ENCODE results near the gene KBTBD6.
"Not testable (repeated sequence)": the region's sequence is repeated elsewhere in the genome, so short reads cannot be mapped to it uniquely, and the experiment has no call there.

The KBTBD6 gene, protein sequence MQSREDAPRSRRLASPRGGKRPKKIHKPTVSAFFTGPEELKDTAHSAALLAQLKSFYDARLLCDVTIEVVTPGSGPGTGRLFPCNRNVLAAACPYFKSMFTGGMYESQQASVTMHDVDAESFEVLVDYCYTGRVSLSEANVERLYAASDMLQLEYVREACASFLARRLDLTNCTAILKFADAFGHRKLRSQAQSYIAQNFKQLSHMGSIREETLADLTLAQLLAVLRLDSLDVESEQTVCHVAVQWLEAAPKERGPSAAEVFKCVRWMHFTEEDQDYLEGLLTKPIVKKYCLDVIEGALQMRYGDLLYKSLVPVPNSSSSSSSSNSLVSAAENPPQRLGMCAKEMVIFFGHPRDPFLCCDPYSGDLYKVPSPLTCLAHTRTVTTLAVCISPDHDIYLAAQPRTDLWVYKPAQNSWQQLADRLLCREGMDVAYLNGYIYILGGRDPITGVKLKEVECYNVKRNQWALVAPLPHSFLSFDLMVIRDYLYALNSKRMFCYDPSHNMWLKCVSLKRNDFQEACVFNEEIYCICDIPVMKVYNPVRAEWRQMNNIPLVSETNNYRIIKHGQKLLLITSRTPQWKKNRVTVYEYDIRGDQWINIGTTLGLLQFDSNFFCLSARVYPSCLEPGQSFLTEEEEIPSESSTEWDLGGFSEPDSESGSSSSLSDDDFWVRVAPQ

DNA sequence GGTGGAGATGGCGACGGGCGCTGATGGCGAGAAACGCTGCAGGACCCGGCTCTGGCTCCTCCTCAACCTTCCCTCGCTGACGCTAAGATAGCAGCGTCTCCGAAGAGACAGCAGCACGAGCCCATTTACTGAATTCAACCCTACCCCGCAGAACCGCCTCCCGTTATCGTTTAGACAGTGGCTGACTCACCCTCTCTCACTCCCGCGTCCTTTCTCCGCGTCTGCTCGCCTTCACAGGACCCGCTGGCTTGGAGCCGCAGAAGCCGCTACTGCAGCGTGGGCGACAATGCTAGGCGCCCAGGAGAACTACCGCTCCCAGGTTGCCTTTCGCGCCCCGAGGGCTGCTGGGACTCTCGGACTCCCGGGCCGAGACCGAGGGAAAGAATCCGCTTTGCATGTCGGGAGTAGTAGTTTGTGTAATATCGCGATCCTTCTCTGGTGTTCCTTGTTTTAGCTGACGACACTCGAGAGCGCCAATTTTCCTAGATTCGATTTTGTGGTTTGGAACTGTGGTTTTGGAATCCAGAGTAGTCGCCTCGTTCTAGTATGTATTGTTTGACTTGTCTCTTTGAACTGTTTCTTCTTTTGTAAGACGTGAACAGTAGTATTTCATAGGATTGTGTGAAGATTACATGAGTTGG is at the start of gene KBTBD6:
KBTBD6 (minus strand) TSS at position 291 of the 641 bp plus-strand sequence. CDS start 291 bp downstream, outside the sequence.
- peak; percentile 98 to 99 (median 99) for DNase-seq

DNA sequence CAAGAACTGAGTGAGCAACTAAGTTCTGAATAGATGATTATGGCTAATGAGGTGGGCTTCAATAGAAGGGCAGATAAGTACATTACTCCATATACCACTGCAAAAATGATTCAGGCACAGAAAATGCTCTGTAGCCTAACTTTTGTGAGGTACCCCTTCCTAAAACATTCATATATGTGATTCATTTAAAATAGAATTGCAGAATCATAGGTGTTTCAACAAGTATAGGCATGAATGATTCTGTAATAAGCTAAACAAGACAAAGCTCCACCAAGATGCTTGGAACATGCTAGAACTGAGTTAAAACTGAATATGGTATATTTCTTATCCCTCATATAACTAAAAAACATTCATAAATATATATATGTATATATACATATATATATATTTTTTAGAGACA is 49.6 kb upstream of the KBTBD6 start:
- DNase-seq: no peak

DNA sequence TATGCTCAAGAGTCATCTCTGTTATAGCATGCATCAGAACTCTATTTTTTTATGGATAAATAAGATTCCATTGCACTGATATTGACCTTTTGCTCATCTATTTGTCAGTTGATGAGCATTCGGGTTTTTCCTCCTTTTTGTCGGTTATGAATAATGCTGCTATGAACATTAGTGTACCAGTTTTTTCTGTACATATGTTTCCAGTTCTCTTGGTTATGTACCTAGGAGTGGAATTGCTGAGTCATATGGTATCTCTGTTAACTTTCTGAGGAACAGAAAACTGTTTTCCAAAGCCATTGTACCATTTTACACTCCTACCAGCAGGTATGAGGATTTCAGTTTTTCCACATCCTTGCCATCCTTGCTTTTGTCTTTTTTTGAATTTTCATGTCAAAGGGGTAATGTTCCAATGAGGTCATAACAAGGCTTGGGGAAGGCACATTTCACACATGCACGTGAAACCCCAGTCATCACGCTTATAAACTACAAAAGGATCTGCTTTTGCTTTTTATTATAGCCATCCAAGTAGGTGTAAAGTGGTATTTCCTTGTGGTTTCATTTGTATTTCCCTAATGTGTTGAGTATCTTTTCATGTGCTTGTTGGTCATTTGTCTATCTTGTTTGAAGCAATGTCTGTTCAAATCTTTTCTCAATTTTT is 47.1 kb upstream of the KBTBD6 start:
- DNase-seq: peak in 1 of 3 donors; percentile 20

DNA sequence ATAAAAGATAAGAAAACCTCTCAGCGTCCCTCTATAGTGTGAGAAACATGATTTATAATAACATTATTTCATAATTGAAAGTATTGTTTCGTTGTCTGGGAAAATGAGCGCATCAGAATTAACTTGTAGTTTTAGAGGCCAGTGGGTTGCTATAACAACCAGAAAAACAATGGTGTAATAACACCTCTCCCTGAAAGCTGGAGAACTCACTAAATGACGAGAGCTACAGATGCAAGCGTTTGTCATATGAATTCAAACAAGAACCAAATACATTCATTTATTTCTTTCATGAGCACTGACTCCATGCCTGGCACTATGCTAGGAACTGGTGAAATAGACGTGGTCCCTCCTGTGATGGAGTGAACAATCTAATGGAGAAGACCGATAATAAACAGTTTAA is 45.4 kb upstream of the KBTBD6 start:
- DNase-seq: peak in 2 of 3 donors; percentile 26 to 49

DNA sequence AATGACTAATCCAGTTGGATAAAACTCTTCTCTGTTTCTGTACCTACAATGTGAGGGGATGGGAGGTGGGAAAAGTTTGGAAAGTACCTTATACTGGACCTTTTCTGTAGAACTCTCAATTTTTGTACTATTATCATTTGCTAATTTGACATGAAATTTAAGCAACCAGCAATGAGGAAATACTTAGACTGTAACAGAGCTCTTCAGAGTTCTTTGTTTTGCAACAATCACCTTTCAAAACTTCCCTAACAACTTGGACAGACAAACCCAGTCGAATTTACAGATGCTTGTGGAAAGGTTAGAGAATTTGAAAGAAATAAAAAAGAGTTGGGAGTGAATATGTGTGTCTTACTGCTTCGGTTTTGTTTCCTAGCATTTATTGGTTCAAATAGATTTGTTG is 45.0 kb upstream of the KBTBD6 start:
- DNase-seq: peak; percentile 12 to 50 (median 35)

DNA sequence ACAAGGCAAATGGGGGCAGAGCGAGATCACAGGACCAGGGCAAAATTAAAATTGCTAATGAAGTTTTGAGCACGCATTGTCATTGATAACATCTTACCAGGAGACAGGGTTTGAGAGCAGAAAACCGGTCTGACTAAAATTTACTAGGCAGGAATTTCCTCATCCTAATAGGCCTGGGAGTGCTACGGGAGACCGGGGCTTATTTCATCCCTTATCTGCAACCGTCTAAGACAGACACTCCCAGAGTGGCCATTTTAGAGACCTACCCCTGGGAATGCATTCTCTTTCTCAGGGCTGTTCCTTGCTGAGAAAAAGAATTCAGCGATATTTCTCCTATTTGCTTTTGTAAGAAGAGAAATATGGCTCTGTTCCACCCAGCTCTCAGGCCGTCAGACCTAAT is 43.0 kb upstream of the KBTBD6 start:
- not testable (repeated sequence) for DNase-seq

DNA sequence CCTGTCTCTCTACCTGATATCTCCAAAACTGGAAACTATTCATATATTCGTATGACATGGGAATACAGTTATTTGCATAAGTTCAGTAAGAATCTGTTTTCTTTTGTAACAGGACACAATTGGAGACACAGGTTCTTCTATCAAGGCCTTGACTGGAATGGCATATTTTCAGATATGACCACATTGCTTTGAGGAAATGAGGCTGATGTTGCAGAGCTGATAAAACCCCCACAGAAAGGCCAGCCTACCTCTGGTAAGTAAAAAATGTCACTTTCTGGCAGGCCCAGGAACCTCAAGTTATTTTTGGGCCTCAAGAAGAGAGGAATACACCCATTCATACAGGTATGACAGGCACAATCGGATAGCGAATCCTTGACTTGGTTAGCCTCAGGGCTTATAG is 29.5 kb upstream of the KBTBD6 start:
- no peak for DNase-seq

DNA sequence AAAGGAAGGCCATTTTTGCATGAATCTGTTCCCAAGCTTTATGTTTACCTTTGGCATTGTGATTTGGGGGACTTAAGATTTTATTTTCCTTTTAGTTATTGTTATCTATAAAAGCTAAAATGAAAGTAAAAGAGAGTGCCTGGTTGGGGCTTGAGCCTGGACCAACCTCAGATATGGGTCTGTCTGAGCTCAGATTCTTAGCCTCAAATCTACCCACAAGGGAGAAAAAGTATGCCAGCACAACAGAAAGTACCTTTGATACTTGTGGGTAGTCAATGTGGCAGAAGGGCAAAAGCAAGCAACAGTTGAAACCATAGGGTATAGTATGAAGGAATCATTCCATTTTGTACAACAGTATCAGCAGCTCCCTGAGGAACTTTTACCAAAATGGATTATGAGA is 26.6 kb upstream of the KBTBD6 start:
- DNase-seq: no peak

DNA sequence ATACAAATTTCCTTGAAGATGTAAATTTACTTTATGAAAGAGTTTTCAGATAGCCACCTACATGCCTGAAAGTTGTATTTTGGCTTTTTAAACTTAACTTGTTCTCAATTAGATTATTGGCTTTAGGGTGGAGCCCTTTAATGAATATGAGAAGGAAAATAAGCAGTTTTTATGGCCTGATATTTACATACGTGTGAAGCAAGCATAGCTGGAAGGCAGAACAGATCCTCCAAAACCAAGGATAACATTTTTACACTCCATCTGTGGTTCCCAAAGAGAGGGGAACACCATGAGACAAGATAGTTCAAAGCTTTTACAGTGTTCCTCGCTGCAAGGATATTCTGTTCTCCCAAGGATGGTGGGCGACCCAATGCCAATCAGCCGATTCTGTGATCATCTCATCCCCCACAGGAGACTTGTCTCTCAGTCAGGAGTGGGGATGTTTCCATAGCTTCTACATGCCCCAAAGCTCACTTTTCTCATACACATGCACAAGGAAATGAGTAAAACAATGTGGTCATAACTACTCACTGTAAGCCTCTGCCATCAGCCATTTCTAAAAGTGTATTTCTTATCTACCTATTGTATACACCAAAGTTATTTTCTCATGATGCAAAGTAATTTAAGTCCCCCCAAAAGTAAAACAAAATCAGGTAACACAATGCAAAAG is 24.6 kb upstream of the KBTBD6 start:
- DNase-seq: no peak

DNA sequence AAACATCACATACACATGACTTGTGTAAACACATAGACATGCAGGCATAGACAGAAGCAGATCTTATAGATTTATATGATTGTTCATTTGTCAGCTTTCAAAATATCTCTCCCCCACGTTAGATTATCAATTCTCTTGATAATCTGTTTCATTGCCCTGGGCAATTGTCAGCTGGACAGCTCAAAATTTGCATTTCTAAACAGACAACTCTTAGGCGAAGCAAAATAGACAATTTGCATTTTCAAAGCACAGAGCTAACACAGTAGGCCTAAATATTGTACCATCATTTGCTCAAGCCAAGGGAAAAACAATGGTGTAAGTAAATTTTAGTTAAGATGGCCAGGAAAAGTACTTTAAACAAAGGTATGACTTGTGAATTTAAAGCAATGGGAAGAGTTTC is 24.0 kb upstream of the KBTBD6 start:
- DNase-seq: no peak

DNA sequence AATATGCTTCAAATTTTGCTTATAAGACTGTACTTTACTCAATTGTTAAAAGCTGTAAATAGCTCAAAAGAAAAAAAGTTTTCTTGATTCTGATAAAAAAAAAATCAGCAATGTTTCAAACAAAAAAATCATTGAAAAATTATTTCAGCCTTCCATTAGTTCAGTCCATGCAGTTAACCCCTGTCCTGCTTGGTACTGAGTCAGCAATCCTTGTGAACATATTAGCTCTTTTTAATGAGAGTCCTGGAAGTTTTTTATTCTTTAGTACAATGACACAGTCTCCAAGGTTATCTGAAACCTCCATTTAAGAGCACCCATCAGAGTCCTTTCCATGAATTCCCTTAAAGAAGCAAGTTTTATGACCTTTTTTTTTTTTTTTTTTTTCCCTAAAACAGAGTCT is 21.4 kb upstream of the KBTBD6 start:
- no peak for DNase-seq

DNA sequence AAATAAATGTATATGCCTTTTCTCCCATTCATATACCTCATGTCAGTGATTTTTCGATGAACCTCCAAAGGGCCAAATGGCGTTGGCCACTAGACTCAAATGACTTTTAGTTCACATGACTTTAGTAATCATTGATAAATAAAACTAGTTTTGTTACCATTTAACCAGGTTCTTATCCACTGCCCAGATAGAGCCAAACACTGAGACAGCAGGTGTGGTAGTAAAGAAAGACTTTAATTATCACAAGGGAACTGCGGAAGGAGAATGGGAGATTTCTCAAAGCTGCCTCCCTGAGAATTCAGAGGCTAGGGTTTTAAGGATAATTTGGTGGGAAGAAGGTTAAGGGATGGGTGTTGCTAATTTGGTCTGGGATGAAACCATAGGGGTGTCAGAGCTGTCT is 19.4 kb upstream of the KBTBD6 start:
- DNase-seq: no peak

DNA sequence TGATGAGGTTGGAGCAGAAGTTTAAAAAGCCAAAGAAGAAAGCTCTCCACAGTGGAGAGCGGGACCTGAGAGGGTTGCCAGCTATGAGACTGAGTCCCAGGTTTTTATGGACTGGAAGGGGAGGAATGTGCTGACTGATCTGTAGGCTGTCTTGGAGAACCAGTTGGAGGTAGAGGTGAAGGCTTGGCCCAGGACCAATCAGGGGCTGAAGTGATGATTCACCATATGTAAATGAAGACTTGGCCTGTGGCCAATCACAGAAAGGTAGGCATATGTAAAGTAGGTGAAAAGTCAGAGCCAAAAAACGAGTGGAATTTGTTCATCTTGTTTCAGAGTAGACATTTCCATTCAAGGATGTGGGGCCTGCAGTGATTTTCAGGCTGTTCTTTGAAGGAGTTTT is 17.5 kb upstream of the KBTBD6 start:
- no peak for DNase-seq

DNA sequence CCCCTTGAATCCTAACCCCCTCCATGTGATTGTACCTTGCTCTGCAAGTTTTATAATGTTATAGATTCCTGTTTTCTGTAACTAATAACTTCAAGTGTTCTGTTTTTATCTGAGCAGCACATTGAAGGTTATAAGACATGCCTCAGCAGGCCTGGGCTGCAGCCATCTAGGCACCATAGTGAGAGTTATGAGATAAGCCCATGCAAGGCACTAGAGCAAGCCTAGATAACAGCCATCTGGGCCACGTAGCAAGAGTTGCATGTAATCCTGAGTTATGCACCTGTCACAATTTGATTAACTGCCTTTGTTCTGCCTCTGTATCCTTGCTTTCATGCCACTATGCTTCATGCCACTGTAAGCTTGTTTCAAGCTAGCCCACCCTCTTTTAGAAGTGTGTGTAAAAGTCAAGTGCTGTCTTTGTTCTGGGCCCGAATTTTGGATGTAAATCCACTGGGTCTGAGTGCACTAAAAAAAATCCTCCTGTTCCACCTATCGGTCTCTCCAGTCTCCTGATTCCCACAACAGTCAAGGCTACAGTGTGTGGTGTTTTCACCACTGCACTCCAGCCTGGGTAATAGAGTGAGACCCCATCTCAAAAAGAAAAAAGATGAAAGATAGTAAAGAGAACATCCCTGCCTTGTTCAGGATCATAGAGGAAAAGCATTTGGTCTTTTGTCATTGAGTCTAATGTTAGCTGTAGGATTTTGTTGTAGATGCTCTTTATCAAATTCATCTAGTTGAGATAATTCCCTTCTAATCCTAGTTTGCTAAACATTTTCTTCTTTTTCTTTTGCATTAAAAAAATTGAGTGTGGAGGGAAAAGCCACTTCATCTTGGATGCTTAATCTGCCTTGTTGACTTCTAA is 16.0 kb upstream of the KBTBD6 start:
- DNase-seq: no peak

DNA sequence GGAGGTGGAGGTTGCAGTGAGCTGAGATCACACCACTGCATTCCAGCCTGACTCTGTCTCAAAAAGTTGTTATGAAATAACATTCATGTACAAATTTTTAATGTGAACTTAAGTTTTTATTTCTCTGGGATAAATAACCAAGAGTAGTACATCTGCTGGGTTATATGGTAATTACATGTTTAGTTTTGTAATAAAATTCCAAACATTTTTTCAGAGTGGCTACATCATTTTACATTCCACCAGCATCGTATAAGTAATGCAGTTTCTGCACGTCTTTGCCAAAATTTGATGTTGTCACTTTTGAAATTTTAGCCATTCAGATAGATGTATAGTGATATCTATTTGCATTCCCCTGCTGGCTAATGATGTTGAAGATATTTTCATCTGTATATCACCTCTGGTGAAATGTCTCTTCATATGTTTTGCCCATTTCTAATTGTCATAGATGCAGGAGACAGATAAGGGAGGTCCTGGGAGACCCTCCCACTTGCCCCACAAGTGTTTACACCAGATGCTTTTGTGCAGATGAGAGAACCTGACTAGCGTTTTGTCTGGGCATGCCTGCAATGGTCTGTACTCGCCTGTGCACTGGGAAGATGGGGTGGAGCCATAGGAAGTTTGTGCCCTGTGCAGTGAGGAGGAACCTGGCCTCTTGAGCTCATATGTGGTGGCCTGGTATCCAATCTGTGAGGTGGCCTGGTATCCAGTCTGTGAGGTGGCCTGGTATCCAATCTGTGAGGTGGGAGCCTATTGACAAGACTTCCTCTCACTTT is 12.7 kb upstream of the KBTBD6 start:
- no peak for DNase-seq

DNA sequence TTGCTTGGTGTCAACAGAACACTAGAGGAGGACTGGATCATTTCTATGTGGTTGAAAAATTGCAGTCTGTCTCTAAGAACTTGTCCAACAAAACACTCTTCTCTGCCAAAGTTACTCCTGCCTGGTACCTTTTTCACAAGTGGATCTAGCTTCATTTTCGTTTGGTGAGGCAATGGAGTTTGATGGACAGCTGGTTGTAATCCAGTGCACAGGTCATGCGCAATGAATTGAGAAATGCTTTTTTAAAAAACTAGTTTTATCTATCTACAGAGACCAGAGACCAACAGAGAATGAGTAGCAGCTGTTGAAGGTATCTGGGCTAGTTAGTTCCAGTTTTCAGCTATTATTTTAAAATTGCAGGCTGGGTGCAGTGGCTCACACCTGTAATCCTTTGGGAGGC is 12.0 kb upstream of the KBTBD6 start:
- no peak for DNase-seq

DNA sequence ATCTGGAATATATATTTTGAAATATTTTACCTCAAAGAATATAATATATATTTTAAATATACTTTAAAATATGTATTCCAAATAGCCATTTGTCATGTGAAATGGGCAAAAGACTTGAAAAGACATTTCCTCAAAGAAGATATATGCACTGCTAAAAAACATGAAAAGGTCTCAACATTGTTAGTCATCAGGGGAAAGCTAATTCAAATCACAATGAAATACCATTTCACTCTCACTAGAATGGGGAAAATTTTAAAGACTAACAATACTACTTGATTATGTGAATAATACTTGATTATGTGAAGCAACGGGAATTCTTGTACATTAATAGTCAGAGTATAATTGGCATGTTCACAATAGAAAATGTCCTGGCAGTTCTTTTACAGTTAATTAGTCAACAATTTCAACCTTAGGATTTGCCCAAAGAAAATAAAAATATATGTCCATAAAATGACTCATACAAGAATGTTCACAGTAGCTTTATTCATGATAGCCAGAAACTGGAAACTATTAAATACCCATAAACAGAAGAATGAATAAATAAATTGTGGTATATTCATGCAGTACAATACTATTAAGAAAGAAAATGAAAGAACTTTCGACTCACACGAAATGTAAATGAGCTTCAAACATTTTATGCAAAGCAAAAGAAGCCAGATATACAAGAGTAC is 6.8 kb upstream of the KBTBD6 start:
- peak in 1 of 3 donors; percentile 13 for DNase-seq

DNA sequence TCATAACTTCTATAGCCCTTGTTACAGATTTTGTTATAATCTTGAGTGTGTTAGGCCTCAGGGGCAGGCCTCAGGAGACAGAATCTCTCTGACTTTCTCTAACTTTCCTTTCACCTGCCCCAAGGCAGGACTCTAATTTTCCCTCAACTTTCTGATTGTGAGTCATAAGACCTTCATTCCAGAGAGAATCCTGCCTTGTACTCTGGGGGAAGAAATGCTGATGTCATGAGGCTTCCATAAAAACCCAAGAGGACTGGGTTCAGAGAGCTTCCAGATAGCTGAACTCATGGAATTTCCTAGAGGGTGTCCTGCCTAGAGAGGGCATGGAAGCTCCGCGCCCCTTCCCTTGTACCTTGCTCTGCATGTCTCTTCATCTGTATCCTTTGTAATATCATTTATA is 5.3 kb upstream of the KBTBD6 start:
- DNase-seq: no peak

DNA sequence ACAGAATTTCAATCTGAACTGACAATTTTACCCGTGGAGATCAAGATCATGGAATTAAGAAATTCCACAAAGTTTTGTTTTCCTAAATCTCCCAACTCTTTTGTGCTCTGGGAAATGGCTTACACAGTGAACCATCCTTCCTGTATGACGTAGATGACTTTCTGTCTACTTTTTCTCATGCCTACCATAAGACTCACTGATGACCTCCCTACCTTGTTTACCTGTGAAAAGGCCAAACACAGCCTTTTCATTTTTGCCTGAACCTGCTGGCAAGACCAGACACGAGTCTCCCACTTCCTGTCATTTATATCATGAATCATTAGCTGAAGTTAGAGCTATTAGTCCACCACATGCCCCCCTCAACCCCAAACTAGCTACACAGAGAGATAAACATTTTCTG is 4.6 kb upstream of the KBTBD6 start:
- no peak for DNase-seq

DNA sequence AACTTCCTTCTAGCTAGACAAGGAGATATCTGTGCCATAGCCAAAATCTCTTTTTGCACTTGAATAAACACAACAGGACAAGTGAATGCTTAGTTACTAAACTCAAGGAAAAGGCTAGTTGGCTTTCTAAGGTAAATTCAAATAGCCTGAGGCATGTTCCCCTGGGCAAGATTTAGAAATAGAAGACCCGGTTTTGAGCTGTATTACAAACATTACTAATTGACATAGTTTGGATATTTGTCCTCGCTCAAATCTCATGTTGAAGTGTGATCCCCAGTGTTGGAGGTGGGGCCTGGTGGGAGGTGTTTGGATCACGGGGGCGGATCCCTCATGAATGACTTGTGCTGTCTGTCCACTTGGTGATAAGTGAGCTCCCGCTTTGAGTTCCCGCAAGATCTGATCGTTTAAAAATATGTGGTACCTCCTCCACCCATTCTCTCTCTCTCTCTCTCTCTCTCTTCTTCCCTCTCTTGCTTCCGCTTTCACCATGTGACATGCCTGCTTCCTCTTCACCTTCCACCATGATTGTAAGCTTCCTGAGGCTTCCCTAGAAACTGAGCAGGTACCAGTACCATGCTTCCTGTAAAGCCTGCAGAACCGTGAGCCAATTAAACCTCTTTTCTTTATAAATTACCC is 3.9 kb upstream of the KBTBD6 start:
- DNase-seq: no peak
